ENCODE results near the gene ATP13A4.

DNA sequence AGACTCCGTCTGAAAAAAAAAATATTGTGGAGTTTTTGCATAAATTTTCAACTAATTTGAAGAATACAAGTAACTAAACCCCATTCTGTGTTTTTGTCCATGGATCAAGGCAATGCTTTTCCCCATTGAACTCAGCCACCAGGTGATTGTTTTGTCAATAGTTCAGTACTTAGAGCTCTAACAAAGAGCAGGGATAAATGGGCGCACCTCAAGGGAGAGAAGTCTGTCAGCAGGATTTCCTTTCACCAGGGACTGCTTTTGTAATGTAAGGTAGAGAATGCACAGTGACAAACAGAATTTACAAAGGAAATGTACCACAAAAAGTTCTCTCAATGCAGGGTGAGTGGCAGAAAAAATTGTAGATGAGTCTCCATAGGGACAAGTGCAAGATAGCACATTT lies 165.4 kb downstream of the ATP13A4 start:
- TF ChIP-seq ZNF274 (IDR thresholded peaks at IDR 0.05; ENCODE audit: low read depth, low read length) (no peak), YY1 (IDR thresholded peaks at IDR 0.05; ENCODE audit: insufficient read depth, insufficient read length) (no peak)
